Measurements from ENCODE around the gene ZNF865. TPM values are rescaled to one million over a fixed set of nuclear protein-coding genes. Genes with fewer than 3 reads are reported as not detected.

ZNF865 gene
- total and polyA plus RNA-seq, 2 donors (not counting 1 experiment from before 2014, with no cell fraction given) = 11.3 to 22.7 TPM

DNA sequence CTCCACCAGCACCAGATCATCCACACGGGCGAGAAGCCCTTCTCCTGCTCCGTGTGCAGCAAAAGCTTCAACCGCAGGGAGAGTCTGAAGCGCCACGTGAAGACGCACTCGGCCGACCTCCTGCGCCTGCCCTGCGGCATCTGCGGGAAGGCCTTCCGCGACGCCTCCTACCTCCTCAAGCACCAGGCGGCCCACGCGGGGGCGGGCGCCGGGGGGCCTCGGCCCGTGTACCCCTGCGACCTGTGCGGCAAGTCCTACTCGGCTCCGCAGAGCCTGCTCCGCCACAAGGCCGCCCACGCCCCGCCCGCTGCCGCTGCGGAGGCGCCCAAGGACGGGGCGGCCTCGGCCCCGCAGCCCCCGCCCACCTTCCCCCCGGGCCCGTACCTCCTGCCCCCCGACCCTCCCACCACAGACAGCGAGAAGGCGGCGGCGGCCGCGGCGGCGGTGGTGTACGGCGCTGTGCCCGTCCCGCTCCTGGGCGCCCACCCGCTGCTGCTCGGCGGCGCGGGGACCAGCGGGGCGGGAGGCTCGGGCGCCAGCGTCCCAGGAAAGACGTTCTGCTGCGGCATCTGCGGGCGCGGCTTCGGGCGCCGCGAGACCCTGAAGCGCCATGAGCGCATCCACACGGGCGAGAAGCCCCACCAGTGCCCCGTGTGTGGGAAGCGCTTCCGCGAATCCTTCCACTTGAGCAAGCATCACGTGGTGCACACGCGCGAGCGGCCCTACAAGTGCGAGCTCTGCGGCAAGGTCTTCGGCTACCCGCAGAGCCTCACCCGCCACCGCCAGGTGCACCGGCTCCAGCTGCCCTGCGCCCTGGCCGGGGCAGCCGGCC is 9.5 kb downstream of the ZNF865 start:
- peaks cover 28% of the 10 kb centered on the region for H3K4me1 Mint-ChIP-seq
- Histone ChIP-seq H3K36me3 (replicated peaks in 1 of 2; ENCODE audit: control extremely low read depth in 1 of 2, control insufficient read depth in 1 of 2, extremely low read depth in 1 of 2, insufficient read depth in 2 of 2, low read length in 1 of 2) (peaks cover 0 to 16% of the 10 kb centered on the region in 2 experiments), H3K9ac (ENCODE audit: low read length) (no peak overlapping the region), H3K27me3 (replicated peaks in 1 of 4; ENCODE audit: control extremely low read depth in 1 of 4, control insufficient read depth in 3 of 4, insufficient read depth in 4 of 4, low read length in 3 of 4) (no peaks in the 10 kb centered on the region), H4K20me1 (ENCODE audit: control insufficient read depth, insufficient read depth, low read length, poor library complexity, severe bottlenecking) (peaks cover 40% of the 10 kb centered on the region), H3K4me2 (replicated peaks; ENCODE audit: low read depth, low read length, poor library complexity, severe bottlenecking) (no peak overlapping the region), H3K4me1 (ENCODE audit: control insufficient read depth in 2 of 2, insufficient read depth in 2 of 2, low read length in 2 of 2) (peaks cover 14 to 18% of the 10 kb centered on the region in 2 donors), H2AFZ (ENCODE audit: insufficient read depth, low read depth, low read length, poor library complexity, severe bottlenecking) (no peak overlapping the region), H3K4me3 (ENCODE audit: control extremely low read depth in 1 of 5, extremely low read depth in 1 of 5, insufficient read depth in 1 of 5, low read depth in 2 of 5, low read length in 4 of 5) (no peak overlapping the region), H3K27ac (ENCODE audit: low read length in 2 of 2) (no peak overlapping the region), H3K9me3 (ENCODE audit: control extremely low read depth in 1 of 3, control insufficient read depth in 2 of 3, insufficient read depth in 1 of 3, low read length in 2 of 3) (no peaks in the 10 kb centered on the region), H3K79me2 (ENCODE audit: control insufficient read depth, insufficient read depth, low read length) (peaks cover 44% of the 10 kb centered on the region)
- no peak overlapping the region for H3K27ac Mint-ChIP-seq
- intact Hi-C loops (cut with micrococcal nuclease) = no loop called here
- 99% methylated on average over 87 of the region's 98 CpGs for WGBS (ENCODE audit: insufficient coverage)
- H3K27me3 Mint-ChIP-seq = no peaks in the 10 kb centered on the region
- ATAC-seq (ENCODE audit: low read depth) (no peak), DNase-seq (no peak)
- no peaks in the 10 kb centered on the region for H3K9me3 Mint-ChIP-seq (ENCODE audit: insufficient read depth)
- TF ChIP-seq EZH2 (IDR thresholded peaks at IDR 0.05; ENCODE audit: borderline replicate concordance, insufficient read depth, low read depth, low read length, poor library complexity, severe bottlenecking) = no peak
- TF ChIP-seq, protein P1, sequence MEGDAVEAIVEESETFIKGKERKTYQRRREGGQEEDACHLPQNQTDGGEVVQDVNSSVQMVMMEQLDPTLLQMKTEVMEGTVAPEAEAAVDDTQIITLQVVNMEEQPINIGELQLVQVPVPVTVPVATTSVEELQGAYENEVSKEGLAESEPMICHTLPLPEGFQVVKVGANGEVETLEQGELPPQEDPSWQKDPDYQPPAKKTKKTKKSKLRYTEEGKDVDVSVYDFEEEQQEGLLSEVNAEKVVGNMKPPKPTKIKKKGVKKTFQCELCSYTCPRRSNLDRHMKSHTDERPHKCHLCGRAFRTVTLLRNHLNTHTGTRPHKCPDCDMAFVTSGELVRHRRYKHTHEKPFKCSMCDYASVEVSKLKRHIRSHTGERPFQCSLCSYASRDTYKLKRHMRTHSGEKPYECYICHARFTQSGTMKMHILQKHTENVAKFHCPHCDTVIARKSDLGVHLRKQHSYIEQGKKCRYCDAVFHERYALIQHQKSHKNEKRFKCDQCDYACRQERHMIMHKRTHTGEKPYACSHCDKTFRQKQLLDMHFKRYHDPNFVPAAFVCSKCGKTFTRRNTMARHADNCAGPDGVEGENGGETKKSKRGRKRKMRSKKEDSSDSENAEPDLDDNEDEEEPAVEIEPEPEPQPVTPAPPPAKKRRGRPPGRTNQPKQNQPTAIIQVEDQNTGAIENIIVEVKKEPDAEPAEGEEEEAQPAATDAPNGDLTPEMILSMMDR (IDR thresholded peaks at IDR 0.05) = no peak
- no peak overlapping the region for H3K4me3 Mint-ChIP-seq
- ChIA-PET CTCF (interaction anchor here (1.0 kb wide), 1 partner anchor 8 kb away, joined by 3 read pairs; no protein-coding TSS in a partner anchor), POLR2A (no interaction called here)
